H1 (cell line): ENCODE measurements around the gene ANLN. TPM values are rescaled to one million over a fixed set of nuclear protein-coding genes. Genes with fewer than 3 reads are reported as not detected.

ENCODE experiments used
- CTCF ChIA-PET: fragments of 300-600 bp; sonication (Branson Sonifier 250); formaldehyde crosslinking; loops from one replicate; lab custom pipeline; 2021; ENCODE audit not compliant: partially characterized antibody; lab: Charles Lee
- POLR2A ChIA-PET: fragments of 300-600 bp; sonication (Branson Sonifier 250); formaldehyde crosslinking; loops from one replicate; lab custom pipeline; 2021; ENCODE audit warnings: inconsistent platforms; ENCODE audit not compliant: partially characterized antibody; lab: Charles Lee
- DNase-seq, 2 experiments: peaks; one replicate each; pipeline versions ENCODE4 v3.0.0 to v3.0.0-alpha.2; 2010 to 2022; ENCODE audit warnings: low spot score in 2 of 2, low read depth in 1 of 2, mixed read lengths in 1 of 2
- FAIRE-seq: peaks from 2 replicates; lab custom pipeline; 2011; peaks lifted over from hg19 to GRCh38; lab: Jason Lieb, UNC
- H2AFZ ChIP-seq: 2 replicates; pipeline ENCODE4 v1.8.1; 2012; ENCODE audit warnings: low read length, inconsistent platforms
- H2AK5ac ChIP-seq: 2 replicates; pipeline ENCODE4 v1.6.1; 2013; ENCODE audit warnings: low read depth, low read length
- H2BK120ac ChIP-seq: replicated peaks from 2 replicates; pipeline ENCODE3; 2013; ENCODE audit warnings: low read depth, low read length, inconsistent platforms
- H2BK12ac ChIP-seq: 2 replicates; pipeline ENCODE4 v1.6.1; 2013; ENCODE audit warnings: low read depth, low read length
- H2BK15ac ChIP-seq: 2 replicates; pipeline ENCODE4 v1.6.1; 2013; ENCODE audit warnings: low read length
- H2BK20ac ChIP-seq: 2 replicates; pipeline ENCODE4 v1.6.1; 2013; ENCODE audit warnings: low read length
- H2BK5ac ChIP-seq: 2 replicates; pipeline ENCODE4 v1.6.1; 2013; ENCODE audit warnings: low read depth, low read length
- H3K14ac ChIP-seq: 2 replicates; pipeline ENCODE4 v1.6.1; 2013; ENCODE audit warnings: inconsistent platforms; ENCODE audit not compliant: insufficient read length
- H3K18ac ChIP-seq: 2 replicates; pipeline ENCODE4 v1.6.1; 2013; ENCODE audit warnings: low read length; ENCODE audit errors: extremely low read depth
- H3K23ac ChIP-seq: 2 replicates; pipeline ENCODE4 v1.6.1; 2013; ENCODE audit warnings: inconsistent platforms; ENCODE audit not compliant: insufficient read length
- H3K23me2 ChIP-seq: 2 replicates; pipeline ENCODE4 v1.6.1; 2013; ENCODE audit warnings: low read depth, low read length
- H3K27ac ChIP-seq: 2 replicates; pipeline ENCODE4 v1.6.1; 2011; ENCODE audit warnings: low read depth, low read length, inconsistent platforms
- H3K27me3 ChIP-seq, 4 experiments: replicated peaks in 1 of 4; 1 replicate in 1 of 4; 2 replicates in 3 of 4; pipeline versions ENCODE4 v1.6.1 to v1.8.1; 2011 to 2013; ENCODE audit warnings: low read length in 3 of 4, mild to moderate bottlenecking in 3 of 4, inconsistent platforms in 2 of 4, mixed read lengths in 2 of 4, moderate library complexity in 1 of 4; ENCODE audit not compliant: control insufficient read depth in 3 of 4, insufficient read depth in 3 of 4; ENCODE audit errors: extremely low read depth in 1 of 4
- H3K36me3 ChIP-seq, 4 experiments: 2 replicates each; pipeline versions ENCODE4 v1.6.1 to v1.8.1; 2011 to 2013; ENCODE audit warnings: mild to moderate bottlenecking in 4 of 4, low read length in 3 of 4, moderate library complexity in 2 of 4, control low read depth in 1 of 4, inconsistent platforms in 1 of 4; ENCODE audit not compliant: insufficient read depth in 4 of 4, control insufficient read depth in 2 of 4
- H3K4ac ChIP-seq: replicated peaks from 2 replicates; pipeline ENCODE3; 2013; ENCODE audit warnings: low read length, low read depth, mixed read lengths, inconsistent platforms; ENCODE audit not compliant: insufficient read length
- H3K4me1 ChIP-seq, 4 experiments: replicated peaks in 1 of 4; 1 replicate in 1 of 4; 2 replicates in 3 of 4; pipeline versions ENCODE4 v1.6.1 to v1.8.1; 2011 to 2013; ENCODE audit warnings: low read length in 3 of 4, inconsistent platforms in 2 of 4, mixed read lengths in 1 of 4; ENCODE audit not compliant: insufficient read depth in 4 of 4, control insufficient read depth in 3 of 4
- H3K4me2 ChIP-seq, 2 experiments: 2 replicates each; pipeline versions ENCODE4 v1.6.1 to v1.8.1; 2011 to 2013; ENCODE audit warnings: low read depth in 2 of 2, low read length in 2 of 2, control low read depth in 1 of 2, inconsistent platforms in 1 of 2, mild to moderate bottlenecking in 1 of 2; ENCODE audit not compliant: insufficient read depth in 1 of 2
- H3K4me3 ChIP-seq, 4 experiments: fragments of 200-600, 300-600 bp in 1 of 4; sonication (generic), shearing (Covaris generic), sonication (Bioruptor Twin) in 1 of 4; 2 replicates each; pipeline versions ENCODE4 v1.5.1 to v1.8.1; 2011 to 2016; ENCODE audit warnings: low read length in 4 of 4, low read depth in 3 of 4, control low read depth in 2 of 4, inconsistent platforms in 2 of 4, mild to moderate bottlenecking in 2 of 4, mixed read lengths in 1 of 4, moderate library complexity in 1 of 4; ENCODE audit not compliant: insufficient read depth in 2 of 4; ENCODE audit errors: extremely low read depth in 1 of 4
- H3K56ac ChIP-seq: replicated peaks from 2 replicates; pipeline ENCODE3; 2013; ENCODE audit warnings: low read depth, mild to moderate bottlenecking, mixed read lengths, low read length, inconsistent platforms; ENCODE audit not compliant: insufficient read length
- H3K79me1 ChIP-seq: 2 replicates; pipeline ENCODE4 v1.6.1; 2013; ENCODE audit warnings: low read depth, low read length, control low read depth
- H3K79me2 ChIP-seq, 2 experiments: 2 replicates each; pipeline versions ENCODE4 v1.6.1 to v1.8.1; 2012 to 2013; ENCODE audit warnings: low read length in 2 of 2, mild to moderate bottlenecking in 2 of 2, inconsistent platforms in 1 of 2; ENCODE audit not compliant: insufficient read depth in 2 of 2, control insufficient read depth in 1 of 2
- H3K9ac ChIP-seq, 4 experiments: replicated peaks in 1 of 4; 1 replicate in 1 of 4; 2 replicates in 3 of 4; pipeline versions ENCODE4 v1.6.1 to v1.8.1; 2011 to 2013; ENCODE audit warnings: low read depth in 3 of 4, low read length in 3 of 4, control low read depth in 2 of 4, mild to moderate bottlenecking in 2 of 4, moderate library complexity in 2 of 4, inconsistent platforms in 1 of 4; ENCODE audit errors: extremely low read depth in 1 of 4
- H3K9me3 ChIP-seq, 2 experiments: 2 replicates each; pipeline versions ENCODE4 v1.6.1 to v1.8.1; 2012 to 2013; ENCODE audit warnings: mild to moderate bottlenecking in 2 of 2, moderate library complexity in 2 of 2, control low read depth in 1 of 2, inconsistent platforms in 1 of 2, low read depth in 1 of 2, low read length in 1 of 2, mixed read lengths in 1 of 2; ENCODE audit not compliant: insufficient read depth in 2 of 2
- H4K20me1 ChIP-seq, 2 experiments: replicated peaks in 1 of 2; 2 replicates each; pipeline versions ENCODE3 to v1.8.1; 2011 to 2013; ENCODE audit warnings: inconsistent platforms in 2 of 2, low read length in 2 of 2, mild to moderate bottlenecking in 1 of 2; ENCODE audit not compliant: insufficient read depth in 2 of 2, control insufficient read depth in 1 of 2
- H4K5ac ChIP-seq: 2 replicates; pipeline ENCODE4 v1.6.1; 2013; ENCODE audit warnings: low read length, low read depth, mixed read lengths, inconsistent platforms; ENCODE audit not compliant: insufficient read length
- H4K8ac ChIP-seq: 2 replicates; pipeline ENCODE4 v1.8.0; 2013; ENCODE audit warnings: mild to moderate bottlenecking, moderate library complexity, low read length, inconsistent platforms; ENCODE audit not compliant: insufficient read depth; ENCODE audit errors: extremely low read depth
- H4K91ac ChIP-seq: replicated peaks from 2 replicates; pipeline ENCODE3; 2013; ENCODE audit warnings: low read length, mixed read lengths, inconsistent platforms; ENCODE audit not compliant: insufficient read length
- ATF3 ChIP-seq: IDR thresholded peaks from 2 replicates; pipeline ENCODE4 v1.6.1; 2011; ENCODE audit warnings: low read depth, mild to moderate bottlenecking, low read length; ENCODE audit not compliant: insufficient read depth
- CBX5 ChIP-seq: fragments of 300-800, 300-1000 bp; sonication (generic); IDR thresholded peaks from 2 replicates; pipeline ENCODE4 v1.7.1; 2016; ENCODE audit warnings: antibody characterized with exemption, low read length, low read depth
- CHD1 ChIP-seq: IDR thresholded peaks from 2 replicates; pipeline ENCODE4 v1.6.1; 2012; ENCODE audit warnings: low read depth, low read length, improper control_type of control experiment
- WGBS, 2 experiments: shearing (Covaris generic) in 1 of 2; methylation state at CpG; one replicate each; pipeline versions ENCODE4 v1.1.6 to v1.1.7; 2013 to 2015; ENCODE audit warnings: low lambda C conversion rate in 2 of 2, mixed read lengths in 2 of 2, inconsistent platforms in 1 of 2, low coverage in 1 of 2, missing lambda C conversion rate in 1 of 2; ENCODE audit not compliant: insufficient replicate concordance in 2 of 2, insufficient coverage in 1 of 2, insufficient read length in 1 of 2; ENCODE audit errors: extremely low coverage in 1 of 2, missing lambda C conversion rate in 1 of 2; 5-methylcytosine and 5-hydroxymethylcytosine counted together
- polyA plus RNA-seq, 7 experiments: library from polyadenylated mRNA; depleted of rRNA in 3 of 7; stranded (reverse) in 5 of 7; unstranded in 2 of 7; fragments of >200 nt in 5 of 7; fragments of 200-250 nt in 2 of 7; gene quantifications; 1 replicate in 5 of 7; 2 replicates in 1 of 7; 4 replicates in 1 of 7; pipeline versions ENCODE4 v1.2.1 to v1.2.3, GENCODE V29; 2011 to 2013; ENCODE audit warnings: missing spikeins in 2 of 7, mixed read lengths in 2 of 7
- total RNA-seq: library from RNA; stranded (reverse); fragmentation: NEBNext Ultra II Directional; extraction: Animal tissue kit (Norgen Biotek cat#: 25700); gene quantifications from 2 replicates; pipeline ENCODE4 v1.2.1, GENCODE V29; 2021

The ANLN gene
- total and polyA plus RNA-seq, 2 of the 8 experiments (the other 6 are each of a cell fraction or from before 2014, with no cell fraction given), result 18.5 to 90.1 TPM

GRCh38 chr7:36439624-36440023 lies 50.0 kb downstream of the ANLN start:
- CTCF ChIA-PET, result interaction anchor here (0.6 to 3.8 kb wide), 9 partner anchors 8 to 721 kb away, joined by 3 to 27 read pairs (median 3); no protein-coding TSS in a partner anchor
- TF ChIP-seq CBX5, result no peak
- TF ChIP-seq ATF3, result no peak
- TF ChIP-seq CHD1, result no peak

More at GRCh38 chr7:36439624-36440023, 50.0 kb downstream of the ANLN start:
- no peak overlapping the region for H3K9ac ChIP-seq
- POLR2A ChIA-PET, result no interaction called here
- no peak overlapping the region for H3K4me3 ChIP-seq
- no peak overlapping the region for H2BK12ac ChIP-seq
- H2BK120ac ChIP-seq, result no peak overlapping the region
- WGBS, 2 experiments, result 93% methylated on average over 2 of the region's 2 CpGs; no CpG with 5 or more reads in 1 of the 2 experiments
- no peak overlapping the region for H3K4me2 ChIP-seq
- H4K8ac ChIP-seq, result no peak overlapping the region
- H3K4ac ChIP-seq, result no peak overlapping the region
- FAIRE-seq (no peak), DNase-seq (no peak)
- H3K27me3 ChIP-seq, result no peaks in the 10 kb centered on the region
- H4K20me1 ChIP-seq, result no peaks in the 10 kb centered on the region
- H3K9me3 ChIP-seq, result no peaks in the 10 kb centered on the region
- H3K79me2 ChIP-seq, result no peaks in the 10 kb centered on the region
- H2AK5ac ChIP-seq, result no peak overlapping the region
- no peak overlapping the region for H3K23ac ChIP-seq
- no peak overlapping the region for H4K5ac ChIP-seq
- no peak overlapping the region for H3K18ac ChIP-seq
- H4K91ac ChIP-seq, result no peak overlapping the region
- H3K79me1 ChIP-seq, result no peaks in the 10 kb centered on the region
- H3K14ac ChIP-seq, result no peak overlapping the region
- H3K27ac ChIP-seq, result no peak overlapping the region
- H2BK5ac ChIP-seq, result no peak overlapping the region
- H3K23me2 ChIP-seq, result no peaks in the 10 kb centered on the region; the same call in 1 of the 2 replicates
- H3K56ac ChIP-seq, result no peak overlapping the region
- H3K4me1 ChIP-seq, result peaks cover 0 to 4% (median 0%) of the 10 kb centered on the region in 4 experiments; a peak in 2 of 7 replicates
- H2AFZ ChIP-seq, result no peak overlapping the region
- no peak overlapping the region for H2BK15ac ChIP-seq
- H3K36me3 ChIP-seq, result peaks cover 0 to 12% (median 1%) of the 10 kb centered on the region in 4 experiments; a peak in 2 of 8 replicates
- H2BK20ac ChIP-seq, result no peak overlapping the region
